GM18861 (cell line): Measurements from ENCODE around the gene CCL19.

ENCODE experiments used
- ATAC-seq: cut with Tn5 transposase; IDR thresholded peaks from one replicate; pipeline ENCODE4 v1.9.1; 2021; ENCODE audit not compliant: unreplicated experiment

Gene CCL19

DNA sequence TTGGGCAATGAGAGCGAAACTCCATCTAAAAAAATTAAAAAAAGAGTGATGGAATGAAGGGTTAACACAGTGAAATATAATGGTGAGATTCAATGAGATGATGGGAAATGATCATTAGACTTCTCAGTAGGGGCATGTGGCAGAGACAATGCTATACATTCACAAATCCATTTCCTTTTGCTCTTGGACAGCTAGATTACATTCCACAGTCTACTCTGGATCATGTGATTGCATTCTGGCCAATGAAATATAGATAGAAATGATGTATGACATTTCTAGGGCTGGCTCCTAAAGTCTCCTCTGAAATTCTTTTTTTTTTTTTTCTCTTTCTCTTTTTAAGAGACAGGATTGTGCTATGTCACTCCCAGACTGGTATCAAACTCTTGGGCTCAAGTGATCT is 48.4 kb downstream of the CCL19 start:
- ATAC-seq, result no peak
